ENCODE data around the gene CEMIP.

The CEMIP gene

DNA sequence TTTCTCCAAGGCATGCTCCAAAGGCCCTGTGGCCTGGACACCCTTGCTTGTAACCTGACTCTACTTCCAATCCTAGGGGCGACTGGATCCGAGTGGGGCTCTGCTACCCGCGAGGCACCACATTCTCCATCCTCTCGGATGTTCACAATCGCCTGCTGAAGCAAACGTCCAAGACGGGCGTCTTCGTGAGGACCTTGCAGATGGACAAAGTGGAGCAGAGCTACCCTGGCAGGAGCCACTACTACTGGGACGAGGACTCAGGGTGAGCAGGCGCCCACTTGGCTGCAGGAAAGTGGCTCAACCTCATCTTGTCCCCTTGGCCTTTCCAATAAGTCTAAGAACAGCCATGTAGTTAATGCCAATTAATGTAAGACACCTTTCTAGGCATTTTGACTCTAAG, 158.5 kb downstream of the CEMIP start:
- H3K4me3 ChIP-seq (ENCODE audit: low read depth, low read length) = no peak overlapping the region

DNA sequence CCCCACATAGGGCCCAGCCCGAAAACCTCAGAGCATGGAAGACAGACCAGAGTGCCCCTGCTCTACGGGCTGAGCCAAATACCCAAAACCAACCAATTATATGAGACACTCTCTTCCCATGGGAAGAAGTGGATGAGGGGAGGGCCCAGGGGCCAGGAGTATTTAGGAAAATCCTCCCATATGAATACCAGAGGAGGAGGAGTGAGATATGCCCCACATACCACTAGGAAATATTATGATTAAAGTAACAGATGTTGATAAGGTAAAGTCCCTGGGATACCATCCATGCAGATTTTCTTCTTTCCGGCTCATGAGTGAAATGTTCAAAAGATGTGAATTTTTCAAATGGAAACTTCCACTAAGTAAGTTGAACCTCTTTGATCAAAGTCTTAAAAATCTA, 160.0 kb downstream of the CEMIP start:
- H3K27ac ChIP-seq (ENCODE audit: low read depth, low read length) = no peak overlapping the region
- H3K27me3 ChIP-seq (ENCODE audit: insufficient read depth, low read length) = no peaks in the 10 kb centered on the region
- no peak overlapping the region for H3K4me3 ChIP-seq (ENCODE audit: low read depth, low read length)
- no peak overlapping the region for H2AFZ ChIP-seq (ENCODE audit: low read length, unreplicated experiment)
- peaks cover 12% of the 10 kb centered on the region for H3K4me1 ChIP-seq (ENCODE audit: control insufficient read depth, insufficient read depth, low read length, unreplicated experiment)
- H3K36me3 ChIP-seq (ENCODE audit: insufficient read depth, low read length) = peaks cover 7% of the 10 kb centered on the region; the same call in 1 of the 2 replicates
- no peaks in the 10 kb centered on the region for H3K79me2 ChIP-seq (ENCODE audit: control insufficient read depth, insufficient read depth, low read length, unreplicated experiment)

More for the DNA sequence above, 158.5 kb downstream of the CEMIP start:
- Histone ChIP-seq H2AFZ (ENCODE audit: low read length, unreplicated experiment) (no peak overlapping the region), H3K36me3 (ENCODE audit: insufficient read depth, low read length) (peaks cover 7% of the 10 kb centered on the region; the same call in 1 of the 2 replicates), H3K27ac (ENCODE audit: low read depth, low read length) (no peak overlapping the region), H3K27me3 (ENCODE audit: insufficient read depth, low read length) (no peaks in the 10 kb centered on the region), H3K4me1 (ENCODE audit: control insufficient read depth, insufficient read depth, low read length, unreplicated experiment) (peaks cover 19% of the 10 kb centered on the region), H3K79me2 (ENCODE audit: control insufficient read depth, insufficient read depth, low read length, unreplicated experiment) (no peaks in the 10 kb centered on the region)

DNA sequence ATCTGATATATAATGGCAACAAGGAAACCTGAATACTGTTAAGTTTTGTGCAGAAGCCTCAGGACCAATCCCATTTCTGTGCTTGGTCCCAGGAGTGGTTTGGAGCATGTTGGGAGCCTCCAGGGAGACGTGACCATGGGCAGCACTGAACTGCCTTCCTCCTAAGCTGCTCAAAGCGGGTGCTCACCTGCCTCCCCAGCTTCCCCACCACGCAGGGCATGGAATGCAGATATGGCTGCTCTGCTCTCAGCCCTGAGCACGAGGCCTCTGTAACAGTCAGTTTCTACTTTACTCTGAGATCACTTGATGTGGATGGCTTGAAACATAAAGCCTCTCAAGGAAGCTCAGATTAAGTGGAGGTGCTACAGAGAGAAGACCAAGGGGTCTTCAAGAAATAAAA, 161.2 kb downstream of the CEMIP start:
- H3K79me2 ChIP-seq (ENCODE audit: control insufficient read depth, insufficient read depth, low read length, unreplicated experiment) = no peaks in the 10 kb centered on the region
- no peak overlapping the region for H2AFZ ChIP-seq (ENCODE audit: low read length, unreplicated experiment)
- no peaks in the 10 kb centered on the region for H3K27me3 ChIP-seq (ENCODE audit: insufficient read depth, low read length)
- no peak overlapping the region for H3K27ac ChIP-seq (ENCODE audit: low read depth, low read length)
- peaks cover 2% of the 10 kb centered on the region for H3K4me1 ChIP-seq (ENCODE audit: control insufficient read depth, insufficient read depth, low read length, unreplicated experiment)
- peaks cover 7% of the 10 kb centered on the region; the same call in 1 of the 2 replicates for H3K36me3 ChIP-seq (ENCODE audit: insufficient read depth, low read length)
- no peak overlapping the region for H3K4me3 ChIP-seq (ENCODE audit: low read depth, low read length)

DNA sequence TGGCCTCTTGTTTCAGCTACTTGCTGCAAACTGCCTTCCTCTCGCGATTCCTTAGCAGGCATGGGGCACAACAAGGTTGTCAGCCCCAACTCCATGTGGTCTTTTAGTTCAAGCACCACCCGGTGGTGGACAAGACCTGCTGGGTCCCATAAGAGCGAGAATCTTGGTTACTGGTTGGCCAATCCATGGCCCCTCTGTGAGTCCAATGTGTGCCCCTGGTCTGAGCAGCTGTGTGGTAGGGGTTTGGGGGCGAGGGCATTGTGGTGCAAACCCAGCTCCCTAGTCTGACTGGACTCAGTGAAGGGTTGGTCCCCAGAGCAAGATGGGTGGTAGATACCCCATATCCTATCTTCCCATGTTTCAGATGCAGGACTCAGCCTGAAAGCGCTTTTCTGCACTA, 161.7 kb downstream of the CEMIP start:
- Histone ChIP-seq H2AFZ (ENCODE audit: low read length, unreplicated experiment) (no peak overlapping the region), H3K27ac (ENCODE audit: low read depth, low read length) (no peak overlapping the region), H3K36me3 (ENCODE audit: insufficient read depth, low read length) (peaks cover 7% of the 10 kb centered on the region; the same call in 1 of the 2 replicates), H3K4me1 (ENCODE audit: control insufficient read depth, insufficient read depth, low read length, unreplicated experiment) (no peaks in the 10 kb centered on the region), H3K79me2 (ENCODE audit: control insufficient read depth, insufficient read depth, low read length, unreplicated experiment) (no peaks in the 10 kb centered on the region), H3K4me3 (ENCODE audit: low read depth, low read length) (no peak overlapping the region), H3K27me3 (ENCODE audit: insufficient read depth, low read length) (no peaks in the 10 kb centered on the region)

DNA sequence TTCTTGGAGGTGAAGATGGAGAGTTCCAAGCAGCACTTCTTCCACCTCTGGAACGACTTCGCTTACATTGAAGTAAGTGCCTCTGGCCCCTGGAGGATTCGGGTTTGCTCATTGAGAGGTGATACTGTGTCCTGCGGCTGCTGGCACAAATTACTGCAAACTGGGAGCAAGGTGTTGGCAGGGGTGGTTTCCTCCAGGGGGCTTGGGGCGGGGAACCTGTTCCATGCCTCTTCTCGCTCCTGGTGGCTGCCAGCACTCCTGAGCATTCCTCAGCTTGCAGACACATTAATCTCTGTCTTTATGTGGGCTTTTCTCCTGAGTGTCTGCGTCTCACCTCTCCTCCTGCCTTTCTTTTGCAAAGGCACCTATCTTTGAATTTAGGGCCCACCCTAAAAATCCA, 163.1 kb downstream of the CEMIP start:
- H3K4me3 ChIP-seq (ENCODE audit: low read depth, low read length) = no peak overlapping the region
- peaks cover 7% of the 10 kb centered on the region; the same call in 1 of the 2 replicates for H3K36me3 ChIP-seq (ENCODE audit: insufficient read depth, low read length)
- no peaks in the 10 kb centered on the region for H3K79me2 ChIP-seq (ENCODE audit: control insufficient read depth, insufficient read depth, low read length, unreplicated experiment)

DNA sequence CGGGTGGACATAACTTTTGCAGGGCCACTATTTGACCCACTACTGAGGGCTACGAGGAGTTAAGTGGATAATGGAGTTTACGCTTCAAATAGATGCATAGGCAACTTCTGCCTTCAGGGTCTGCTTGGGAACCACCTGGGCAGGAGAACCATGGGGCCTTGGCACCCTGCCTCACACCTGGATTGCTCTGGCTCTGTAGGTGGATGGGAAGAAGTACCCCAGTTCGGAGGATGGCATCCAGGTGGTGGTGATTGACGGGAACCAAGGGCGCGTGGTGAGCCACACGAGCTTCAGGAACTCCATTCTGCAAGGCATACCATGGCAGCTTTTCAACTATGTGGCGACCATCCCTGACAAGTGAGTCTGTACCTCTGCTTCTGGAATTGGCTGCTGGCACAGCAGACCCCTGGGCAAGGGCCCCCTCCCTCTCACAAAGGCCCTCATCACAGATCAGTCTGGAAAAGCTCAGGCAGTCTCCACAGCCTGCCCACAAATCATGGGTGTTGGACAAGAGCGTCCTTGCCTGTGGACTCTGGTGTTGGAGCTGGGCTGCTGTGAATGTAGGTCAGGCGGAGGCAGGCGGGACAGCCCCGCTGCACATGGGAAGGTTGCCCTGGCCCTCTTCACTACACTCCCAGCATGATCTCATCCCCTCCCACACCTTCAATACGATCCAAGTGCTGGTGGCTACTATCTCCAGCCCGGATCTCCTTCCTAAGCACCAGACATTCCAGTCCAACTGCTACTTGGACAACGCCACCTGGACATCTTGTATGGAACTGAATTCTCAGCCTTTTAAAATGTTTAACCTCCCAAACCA, 163.8 kb downstream of the CEMIP start:
- no peaks in the 10 kb centered on the region for H3K79me2 ChIP-seq (ENCODE audit: control insufficient read depth, insufficient read depth, low read length, unreplicated experiment)
- H3K4me1 ChIP-seq (ENCODE audit: control insufficient read depth, insufficient read depth, low read length, unreplicated experiment) = no peaks in the 10 kb centered on the region
- H3K4me3 ChIP-seq (ENCODE audit: low read depth, low read length) = no peak overlapping the region
- peaks cover 7% of the 10 kb centered on the region; the same call in 1 of the 2 replicates for H3K36me3 ChIP-seq (ENCODE audit: insufficient read depth, low read length)
- no peak overlapping the region for H3K27ac ChIP-seq (ENCODE audit: low read depth, low read length)
- no peak overlapping the region for H2AFZ ChIP-seq (ENCODE audit: low read length, unreplicated experiment)
- H3K27me3 ChIP-seq (ENCODE audit: insufficient read depth, low read length) = no peaks in the 10 kb centered on the region

More for the DNA sequence above, 163.1 kb downstream of the CEMIP start:
- Histone ChIP-seq H3K4me1 (ENCODE audit: control insufficient read depth, insufficient read depth, low read length, unreplicated experiment) (no peaks in the 10 kb centered on the region), H2AFZ (ENCODE audit: low read length, unreplicated experiment) (no peak overlapping the region), H3K27ac (ENCODE audit: low read depth, low read length) (no peak overlapping the region), H3K27me3 (ENCODE audit: insufficient read depth, low read length) (no peaks in the 10 kb centered on the region)

DNA sequence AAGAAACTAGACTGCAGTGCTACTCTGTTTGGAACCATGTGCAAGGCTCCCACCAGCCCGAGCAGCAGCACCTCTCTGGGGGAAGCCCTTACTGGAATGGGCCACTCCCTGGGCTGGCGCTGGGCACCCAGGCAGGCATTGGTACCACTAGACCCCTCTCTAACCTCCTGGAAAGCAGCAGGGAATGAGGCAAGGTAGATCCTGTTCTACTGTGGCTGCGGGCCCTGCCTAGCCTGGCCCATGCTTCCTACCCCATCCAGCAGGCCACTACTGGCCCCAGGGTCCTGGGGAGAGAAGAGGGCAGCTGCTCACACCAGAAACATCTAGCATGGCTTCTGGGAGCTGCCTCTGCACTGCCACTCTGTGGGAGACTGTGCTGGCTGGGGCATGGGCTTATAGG, 165.6 kb downstream of the CEMIP start:
- no peak overlapping the region for H2AFZ ChIP-seq (ENCODE audit: low read length, unreplicated experiment)
- H3K36me3 ChIP-seq (ENCODE audit: insufficient read depth, low read length) = peaks cover 7% of the 10 kb centered on the region; the same call in 1 of the 2 replicates
- H3K4me3 ChIP-seq (ENCODE audit: low read depth, low read length) = no peak overlapping the region

DNA sequence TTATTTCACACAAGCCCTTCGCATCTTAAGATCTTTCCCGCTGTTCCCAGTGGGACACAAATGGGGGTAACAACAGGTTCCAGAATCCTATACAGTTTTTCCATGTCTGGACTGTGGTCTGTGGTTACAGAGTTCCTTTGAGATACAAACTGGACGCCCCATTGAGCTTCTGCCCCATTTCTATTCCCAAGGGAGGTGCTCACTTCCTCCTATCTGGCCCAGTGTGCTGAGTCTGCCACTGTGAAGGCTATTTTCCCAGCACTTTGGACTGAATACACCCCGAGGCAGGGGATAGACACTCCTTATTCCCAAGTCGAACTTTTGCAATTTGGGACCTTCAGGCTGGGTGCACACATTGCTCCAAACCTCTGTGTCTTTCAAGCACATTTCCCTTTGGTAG, 166.4 kb downstream of the CEMIP start:
- Histone ChIP-seq H3K79me2 (ENCODE audit: control insufficient read depth, insufficient read depth, low read length, unreplicated experiment) (no peaks in the 10 kb centered on the region), H3K4me3 (ENCODE audit: low read depth, low read length) (no peak overlapping the region), H3K27ac (ENCODE audit: low read depth, low read length) (no peak overlapping the region), H3K27me3 (ENCODE audit: insufficient read depth, low read length) (no peaks in the 10 kb centered on the region), H3K4me1 (ENCODE audit: control insufficient read depth, insufficient read depth, low read length, unreplicated experiment) (no peaks in the 10 kb centered on the region), H3K36me3 (ENCODE audit: insufficient read depth, low read length) (peaks cover 7% of the 10 kb centered on the region; the same call in 1 of the 2 replicates), H2AFZ (ENCODE audit: low read length, unreplicated experiment) (no peak overlapping the region)

More for the DNA sequence above, 165.6 kb downstream of the CEMIP start:
- no peaks in the 10 kb centered on the region for H3K27me3 ChIP-seq (ENCODE audit: insufficient read depth, low read length)
- H3K27ac ChIP-seq (ENCODE audit: low read depth, low read length) = no peak overlapping the region
- H3K4me1 ChIP-seq (ENCODE audit: control insufficient read depth, insufficient read depth, low read length, unreplicated experiment) = no peaks in the 10 kb centered on the region
- H3K79me2 ChIP-seq (ENCODE audit: control insufficient read depth, insufficient read depth, low read length, unreplicated experiment) = no peaks in the 10 kb centered on the region

DNA sequence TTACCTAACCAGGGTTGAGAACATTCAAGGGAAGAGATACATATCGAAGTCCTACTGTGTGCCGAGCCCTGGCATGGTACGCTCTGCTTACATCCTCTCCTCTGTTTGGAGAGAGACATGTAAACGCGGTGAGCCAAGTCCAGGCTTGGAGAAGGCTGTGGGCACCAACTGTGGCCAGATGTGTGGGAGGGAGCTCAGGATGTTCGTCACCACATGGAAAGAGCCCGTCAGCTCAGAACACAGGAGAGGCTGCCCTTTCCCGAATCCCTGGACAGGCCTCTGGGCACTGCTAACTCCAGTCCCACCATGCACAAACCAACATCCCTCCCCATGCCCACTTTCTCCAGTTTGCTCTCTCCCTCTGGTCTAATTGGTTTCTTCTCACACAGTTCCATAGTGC, 167.4 kb downstream of the CEMIP start:
- H3K36me3 ChIP-seq (ENCODE audit: insufficient read depth, low read length) = peaks cover 4% of the 10 kb centered on the region; the same call in 1 of the 2 replicates
- H3K4me1 ChIP-seq (ENCODE audit: control insufficient read depth, insufficient read depth, low read length, unreplicated experiment) = no peaks in the 10 kb centered on the region
- H3K79me2 ChIP-seq (ENCODE audit: control insufficient read depth, insufficient read depth, low read length, unreplicated experiment) = no peaks in the 10 kb centered on the region
- no peak overlapping the region for H3K27ac ChIP-seq (ENCODE audit: low read depth, low read length)
- H3K4me3 ChIP-seq (ENCODE audit: low read depth, low read length) = no peak overlapping the region
- no peaks in the 10 kb centered on the region for H3K27me3 ChIP-seq (ENCODE audit: insufficient read depth, low read length)
- no peak overlapping the region for H2AFZ ChIP-seq (ENCODE audit: low read length, unreplicated experiment)

DNA sequence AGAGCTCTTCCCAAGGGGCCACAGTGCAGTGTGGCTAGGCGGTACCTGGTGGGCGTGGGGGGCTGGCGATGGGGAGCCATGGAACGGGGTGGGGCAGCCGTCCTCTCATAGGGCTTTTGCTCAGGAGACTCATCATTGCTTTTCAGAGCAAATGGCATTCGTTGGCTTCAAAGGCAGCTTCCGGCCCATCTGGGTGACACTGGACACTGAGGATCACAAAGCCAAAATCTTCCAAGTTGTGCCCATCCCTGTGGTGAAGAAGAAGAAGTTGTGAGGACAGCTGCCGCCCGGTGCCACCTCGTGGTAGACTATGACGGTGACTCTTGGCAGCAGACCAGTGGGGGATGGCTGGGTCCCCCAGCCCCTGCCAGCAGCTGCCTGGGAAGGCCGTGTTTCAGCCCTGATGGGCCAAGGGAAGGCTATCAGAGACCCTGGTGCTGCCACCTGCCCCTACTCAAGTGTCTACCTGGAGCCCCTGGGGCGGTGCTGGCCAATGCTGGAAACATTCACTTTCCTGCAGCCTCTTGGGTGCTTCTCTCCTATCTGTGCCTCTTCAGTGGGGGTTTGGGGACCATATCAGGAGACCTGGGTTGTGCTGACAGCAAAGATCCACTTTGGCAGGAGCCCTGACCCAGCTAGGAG, 169.6 kb downstream of the CEMIP start:
- Histone ChIP-seq H3K4me1 (ENCODE audit: control insufficient read depth, insufficient read depth, low read length, unreplicated experiment) (no peaks in the 10 kb centered on the region), H3K79me2 (ENCODE audit: control insufficient read depth, insufficient read depth, low read length, unreplicated experiment) (no peaks in the 10 kb centered on the region), H3K36me3 (ENCODE audit: insufficient read depth, low read length) (peaks cover 7% of the 10 kb centered on the region; the same call in 1 of the 2 replicates), H3K27me3 (ENCODE audit: insufficient read depth, low read length) (no peaks in the 10 kb centered on the region), H2AFZ (ENCODE audit: low read length, unreplicated experiment) (no peak overlapping the region), H3K27ac (ENCODE audit: low read depth, low read length) (no peak overlapping the region), H3K4me3 (ENCODE audit: low read depth, low read length) (no peak overlapping the region)
